Myocyte (in vitro differentiated cells): ENCODE measurements around the gene ARHGAP6. TPM values are rescaled to one million over a fixed set of nuclear protein-coding genes. Genes with fewer than 3 reads are reported as not detected.
"Not testable (repeated sequence)": the region's sequence is repeated elsewhere in the genome, so short reads cannot be mapped to it uniquely, and the experiment has no call there.

Source experiments
- DNase-seq: peaks from one replicate; pipeline ENCODE4 v3.0.0-alpha.2; 2012; ENCODE audit warnings: low read depth
- total RNA-seq: library from RNA; depleted of rRNA; stranded (reverse); fragments of >200 nt; gene quantifications from 2 replicates; pipeline ENCODE4 v1.2.3, GENCODE V29; 2014

The ARHGAP6 gene
- total RNA-seq, 1 donor from 2014 or later = 18.1 TPM

DNA sequence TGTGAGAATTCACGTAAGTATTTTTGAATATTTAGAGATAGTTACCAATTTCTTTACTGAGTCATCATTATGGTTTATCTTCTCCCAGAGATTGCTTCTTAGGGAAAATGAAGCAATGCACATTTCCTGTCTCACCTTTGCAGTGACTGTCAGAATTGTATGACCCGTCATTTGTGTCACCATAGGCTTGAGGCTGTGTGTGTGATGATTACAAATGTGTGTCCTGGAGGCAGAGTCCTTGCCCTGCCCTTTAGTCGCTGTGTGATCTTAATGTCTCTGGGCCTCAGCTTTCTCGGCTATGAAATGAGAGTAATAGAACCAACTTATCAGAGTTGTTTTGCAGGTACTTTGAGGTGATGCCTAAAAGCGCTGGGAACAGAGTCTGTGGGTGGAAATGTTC, 540.7 kb downstream of the ARHGAP6 start:
- no peak for DNase-seq

DNA sequence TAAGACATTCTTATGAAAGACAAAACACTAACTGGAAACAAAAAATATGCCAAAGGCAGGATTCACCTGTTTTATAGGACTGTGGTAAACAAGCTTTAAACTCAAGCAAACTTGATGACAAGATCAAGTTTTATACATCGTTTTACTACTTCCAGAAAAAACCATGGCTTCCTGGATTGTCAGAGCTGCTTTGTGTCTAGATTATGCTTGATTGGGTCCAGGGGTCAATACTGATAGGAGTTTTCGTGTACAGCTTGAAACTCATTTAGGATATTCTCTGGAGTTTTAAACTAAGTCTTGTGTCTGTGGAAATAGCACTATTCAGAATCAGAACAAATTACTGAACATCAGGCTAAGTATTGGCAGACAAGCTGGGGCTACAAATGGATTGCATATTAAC, 541.6 kb downstream of the ARHGAP6 start:
- DNase-seq = no peak

DNA sequence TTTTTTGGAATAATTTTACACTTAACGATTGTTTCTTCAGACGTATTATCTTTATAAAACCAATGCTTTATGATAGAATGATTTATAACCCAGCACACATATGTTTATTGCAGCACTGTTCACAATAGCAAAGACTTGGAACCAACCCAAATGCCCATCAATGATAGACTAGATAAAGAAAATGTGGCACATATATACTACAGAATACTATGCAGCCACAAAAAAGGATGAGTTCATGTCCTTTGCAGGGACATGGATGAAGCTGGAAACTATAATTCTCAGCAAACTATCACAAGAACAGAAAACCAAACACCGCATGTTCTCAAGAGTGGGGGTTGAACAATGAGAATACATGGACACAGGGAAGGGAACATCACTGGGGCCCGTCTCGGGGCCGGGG, 542.6 kb downstream of the ARHGAP6 start:
- not testable (repeated sequence) for DNase-seq

DNA sequence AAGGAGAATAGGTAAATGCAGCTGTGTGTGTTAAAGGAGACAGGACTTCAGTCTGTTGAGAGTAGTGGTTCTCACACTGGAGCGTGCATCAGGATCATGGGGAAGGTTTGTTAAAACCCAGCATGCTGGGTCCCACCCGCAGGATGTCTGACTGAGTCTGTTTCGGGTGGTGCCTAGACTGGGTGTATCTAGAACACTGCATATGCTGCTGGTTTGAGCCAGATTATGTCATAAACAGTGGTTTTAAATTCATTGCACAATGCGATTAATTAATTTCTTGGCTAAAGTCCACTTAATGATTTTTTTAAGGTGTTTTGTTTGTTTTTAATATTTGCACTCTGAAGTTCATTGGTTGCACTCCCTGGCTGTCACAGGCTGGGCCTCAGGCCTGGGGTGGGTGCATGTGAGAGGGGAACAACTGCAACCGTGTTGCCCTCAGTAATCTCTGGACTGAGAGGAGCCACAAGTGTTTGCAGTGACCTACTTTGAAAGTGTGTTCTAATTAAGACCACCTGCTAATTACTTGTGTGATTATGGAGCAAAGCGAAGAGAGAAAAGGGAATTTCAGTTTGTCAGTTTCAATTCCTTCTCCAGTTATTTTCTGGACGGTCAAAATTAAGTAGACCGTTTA, 546.3 kb downstream of the ARHGAP6 start:
- DNase-seq = no peak

DNA sequence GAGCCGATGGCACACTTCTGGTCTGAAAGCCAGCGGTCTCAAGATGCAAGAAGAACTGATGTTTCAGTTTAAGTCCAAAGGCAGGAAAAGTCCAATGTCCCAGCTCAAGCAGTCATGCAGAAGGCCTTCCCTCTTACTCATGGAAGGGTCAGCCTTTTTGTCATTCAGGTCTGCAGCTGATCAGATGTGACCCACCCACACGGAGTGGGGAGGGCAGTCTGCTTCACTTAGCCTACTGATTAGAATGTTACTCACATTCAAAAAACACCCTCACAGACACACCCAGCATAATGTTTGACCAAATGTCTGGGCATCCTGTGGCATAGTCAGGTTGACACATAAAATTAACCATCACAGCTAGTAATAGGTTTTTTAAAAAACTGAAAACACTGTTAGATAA, 548.0 kb downstream of the ARHGAP6 start:
- no peak for DNase-seq

DNA sequence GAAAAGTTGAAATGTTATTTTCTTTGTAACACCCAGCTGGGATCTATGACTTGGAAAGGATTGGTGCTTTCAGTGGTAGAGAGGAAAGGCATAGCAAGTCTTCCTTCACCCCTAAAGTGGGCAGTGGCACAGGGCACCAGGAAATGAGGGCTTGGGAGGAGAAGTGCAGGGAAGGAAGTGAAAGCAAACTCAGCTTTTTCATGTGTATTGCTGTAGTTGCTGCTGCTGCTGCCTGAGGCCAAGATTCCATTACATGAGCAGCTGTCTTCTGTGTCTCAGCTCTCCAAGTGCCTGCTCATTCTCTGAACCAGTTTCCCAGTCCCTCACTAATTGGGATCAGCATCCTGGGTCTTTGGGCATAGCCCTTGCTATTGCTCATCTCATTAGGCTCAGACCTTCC, 552.0 kb downstream of the ARHGAP6 start:
- peak; percentile 44 for DNase-seq

DNA sequence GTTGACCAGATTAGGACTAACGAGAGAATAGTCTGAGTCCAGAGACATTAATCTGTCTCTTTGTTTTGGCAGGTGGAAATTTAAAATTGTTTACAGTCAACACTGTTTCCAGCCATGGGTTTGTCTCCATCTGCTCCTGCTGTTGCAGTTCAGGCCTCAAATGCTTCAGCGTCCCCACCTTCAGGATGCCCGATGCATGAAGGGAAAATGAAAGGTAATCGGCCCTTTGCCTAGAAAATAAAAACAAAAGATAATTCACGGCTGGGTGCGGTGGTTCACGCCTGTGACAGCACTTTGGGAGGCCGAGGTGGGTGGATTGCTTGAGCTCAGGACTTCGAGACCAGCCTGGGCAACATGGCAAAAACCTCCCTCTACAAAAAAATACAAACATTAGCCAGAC, 553.8 kb downstream of the ARHGAP6 start:
- no peak for DNase-seq

DNA sequence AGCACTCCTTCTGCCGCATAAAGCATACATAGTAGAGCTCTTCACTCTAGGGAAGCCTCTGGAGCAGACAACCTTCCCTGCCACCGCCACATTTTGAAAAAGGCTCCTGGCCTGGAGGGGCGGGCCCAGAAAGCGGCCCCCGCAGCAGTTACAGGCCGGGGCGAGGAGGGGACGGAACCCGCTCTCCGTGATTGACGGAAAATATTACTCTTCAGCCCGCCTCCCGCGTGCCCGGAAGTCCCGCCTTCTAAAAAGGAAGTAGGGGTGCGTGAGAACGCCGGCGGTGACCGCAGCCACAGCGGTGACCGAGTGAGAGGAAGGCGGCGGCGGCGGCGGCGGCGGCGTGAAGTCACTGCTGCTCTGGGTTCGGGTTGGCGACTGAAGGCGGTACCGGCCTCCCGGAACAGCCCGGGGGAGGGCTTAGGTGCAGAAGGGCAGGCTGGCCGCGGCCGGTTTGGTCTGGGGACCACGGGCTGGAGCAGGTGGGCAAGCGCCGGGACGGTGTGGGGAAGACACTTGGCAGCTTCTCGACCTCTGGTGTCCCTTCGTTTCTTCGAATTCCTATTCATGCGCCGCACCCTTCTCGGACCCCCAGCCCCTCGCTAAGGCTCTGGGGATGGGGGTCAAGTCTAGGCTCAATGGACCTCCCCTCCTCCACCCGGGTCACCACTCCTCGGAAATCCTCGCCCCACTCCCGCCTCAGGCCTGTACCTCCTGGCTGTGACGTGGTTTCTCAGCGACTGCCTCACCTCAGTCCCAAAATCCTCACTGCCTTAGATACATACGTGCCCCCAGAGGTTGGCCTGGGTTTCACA, 554.5 kb downstream of the ARHGAP6 start, which contains the start of gene HCCS:
Gene HCCS (plus strand): TSS at position 296 of the 815 bp plus-strand sequence. CDS start 729 bp downstream, outside the sequence.
- DNase-seq = peak; percentile 88

DNA sequence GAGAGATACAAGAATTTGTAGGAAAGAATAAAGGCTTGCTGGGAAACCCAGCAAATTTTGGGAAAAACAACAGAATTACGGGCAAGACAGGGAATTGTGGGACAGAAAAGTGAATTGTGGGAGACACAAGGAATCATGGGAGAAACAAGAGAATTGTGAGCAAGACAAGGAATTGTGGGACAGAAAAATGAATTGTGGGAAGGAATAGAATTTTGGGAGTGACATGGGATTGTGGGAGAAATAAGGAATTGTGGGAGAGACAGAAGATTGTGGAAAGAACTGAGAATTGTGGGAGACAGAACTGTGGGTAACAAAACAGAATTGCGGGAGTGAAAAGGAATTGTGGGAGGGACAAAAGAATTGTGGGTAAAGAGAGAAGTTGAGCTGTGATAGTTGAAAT, 555.8 kb downstream of the ARHGAP6 start:
- no peak for DNase-seq

DNA sequence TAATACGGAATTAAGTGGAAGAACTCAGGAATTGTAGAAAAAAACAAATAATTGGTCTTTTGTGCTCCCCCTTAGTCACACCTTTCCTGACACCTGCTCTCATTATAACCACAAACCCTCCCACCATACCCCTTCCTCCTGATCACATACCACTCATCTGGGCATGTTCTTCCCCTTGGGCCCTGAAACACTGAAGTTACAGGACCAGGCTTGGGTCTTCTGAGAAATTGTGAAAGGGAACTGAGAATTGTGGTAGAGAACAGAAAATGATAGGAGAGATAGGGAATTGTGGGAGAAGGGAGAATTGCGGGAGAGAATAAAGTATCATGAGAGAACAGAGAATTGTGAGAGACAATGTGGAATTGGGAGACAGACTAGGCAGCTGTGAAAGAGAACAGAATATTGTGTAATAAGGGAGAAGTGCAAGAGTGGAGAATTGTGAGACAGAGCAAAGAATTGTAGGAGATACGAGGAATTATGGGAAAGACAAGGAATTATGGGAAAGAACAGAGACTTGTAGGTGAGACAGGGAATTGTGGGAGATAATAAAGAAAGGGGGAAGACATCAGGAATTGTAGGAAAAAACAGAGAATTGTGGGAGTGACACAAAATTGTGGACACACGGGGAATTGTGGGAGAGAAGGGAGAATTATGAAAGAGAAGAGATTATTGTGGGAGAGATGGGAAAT, 557.3 kb downstream of the ARHGAP6 start:
- no peak for DNase-seq

DNA sequence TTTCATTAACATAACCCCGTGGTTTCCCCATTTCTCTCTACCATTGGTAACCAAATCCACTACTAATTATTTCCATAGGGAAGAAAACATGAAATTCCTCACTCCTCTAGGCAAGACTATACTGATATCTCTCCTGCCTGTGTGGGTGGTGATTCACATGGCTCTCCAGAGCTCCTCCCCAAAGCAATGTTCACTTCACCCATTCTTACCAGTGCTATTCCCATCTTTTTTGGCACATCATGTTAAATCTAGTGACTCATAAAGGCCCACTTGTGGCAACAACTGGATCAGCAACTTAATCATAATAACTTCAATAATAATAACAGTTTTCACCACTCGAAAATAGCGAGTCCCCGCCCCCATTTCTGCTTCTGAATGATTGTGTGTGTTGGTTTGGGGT, 560.6 kb downstream of the ARHGAP6 start:
- no peak for DNase-seq

DNA sequence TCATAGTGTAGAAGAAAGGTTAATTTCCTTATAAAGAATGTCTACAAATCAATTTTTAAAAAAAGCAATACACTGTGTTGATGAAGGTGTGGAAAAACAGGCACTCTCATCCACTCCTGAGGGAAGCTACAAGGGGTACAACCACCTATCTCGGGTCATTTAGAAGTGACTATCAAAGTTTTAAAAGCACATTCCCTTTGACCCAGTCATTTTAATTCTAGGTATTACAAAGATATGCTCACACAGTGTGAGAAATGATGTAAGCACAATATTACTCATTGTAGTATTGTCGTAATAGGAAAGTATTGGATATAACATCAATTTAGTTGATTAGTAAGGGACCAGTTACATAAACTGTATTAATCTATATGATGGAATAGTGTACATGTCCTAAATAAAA, 562.0 kb downstream of the ARHGAP6 start:
- no peak for DNase-seq

DNA sequence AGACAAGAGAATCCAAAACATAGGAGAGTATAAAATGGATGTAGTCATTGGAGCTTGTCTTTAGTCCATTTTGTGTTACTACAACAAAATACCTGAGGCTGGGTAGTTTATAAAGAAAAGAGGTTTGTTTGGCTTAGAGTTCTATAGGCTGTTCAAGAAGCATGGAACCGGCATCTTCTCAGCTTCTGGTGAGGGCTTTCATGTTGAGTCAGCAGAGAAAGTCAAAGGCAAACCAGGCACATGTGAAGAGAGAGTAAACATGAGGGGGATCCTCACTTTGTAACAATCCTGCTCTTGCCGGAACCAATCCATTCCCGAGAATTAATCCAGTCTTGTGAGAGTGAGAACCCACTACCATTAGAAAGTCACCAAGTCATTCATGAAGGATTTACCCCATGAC, 562.7 kb downstream of the ARHGAP6 start:
- DNase-seq = no peak

DNA sequence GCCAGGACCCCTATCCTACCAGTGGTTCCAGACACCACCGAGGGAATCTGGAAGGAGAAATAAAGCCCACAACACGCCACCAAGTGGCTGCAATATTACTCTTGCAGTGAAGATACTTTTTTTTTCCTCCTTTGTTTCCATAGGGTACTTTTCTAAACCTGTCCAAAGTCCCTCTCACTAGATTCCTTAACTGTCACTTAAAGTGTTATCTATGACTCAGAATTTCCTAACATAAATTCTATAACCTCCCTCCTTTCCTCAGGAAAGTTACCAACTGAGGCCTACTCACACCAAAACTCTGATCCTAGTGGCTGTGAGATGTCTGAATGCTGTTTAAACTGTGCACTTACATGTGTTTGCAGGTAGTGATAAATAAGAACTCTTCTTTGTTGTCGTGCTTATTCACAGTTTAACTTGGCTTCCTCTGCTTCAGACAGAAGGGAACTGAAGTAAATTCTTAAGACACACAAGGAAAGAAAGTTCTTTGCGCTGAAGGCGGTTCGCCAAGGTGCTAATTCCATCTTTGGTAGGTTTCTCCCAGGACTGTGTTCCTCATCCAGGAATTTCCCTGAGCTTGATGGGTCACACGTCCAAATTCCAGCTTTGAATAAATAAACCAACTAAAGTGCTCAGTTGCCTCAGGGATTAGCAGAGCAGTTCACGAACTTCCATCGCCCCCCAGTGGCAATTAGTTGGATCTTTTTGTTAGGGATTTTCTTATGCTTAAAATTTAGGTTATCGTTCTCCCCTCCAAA, 565.3 kb downstream of the ARHGAP6 start:
- DNase-seq = peak; percentile 59

DNA sequence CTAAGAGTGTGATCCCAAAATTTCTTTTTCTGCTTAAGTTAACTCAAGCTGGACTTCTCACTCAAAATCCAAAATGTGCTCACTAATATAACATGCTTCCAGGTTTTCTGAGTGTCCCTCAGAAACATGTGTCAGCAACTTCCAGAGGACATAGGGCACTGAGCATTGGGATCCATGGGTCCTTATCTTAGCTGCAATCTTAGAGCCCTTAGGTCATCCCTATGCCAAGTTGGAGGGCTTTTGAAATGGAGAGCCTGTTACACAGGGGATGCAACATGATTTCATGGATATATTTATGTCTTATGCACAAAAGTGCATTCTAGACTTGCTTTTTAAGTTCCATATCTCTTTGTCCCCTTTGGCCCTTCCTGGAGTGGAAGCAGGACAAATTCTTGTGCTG, 566.3 kb downstream of the ARHGAP6 start:
- no peak for DNase-seq

DNA sequence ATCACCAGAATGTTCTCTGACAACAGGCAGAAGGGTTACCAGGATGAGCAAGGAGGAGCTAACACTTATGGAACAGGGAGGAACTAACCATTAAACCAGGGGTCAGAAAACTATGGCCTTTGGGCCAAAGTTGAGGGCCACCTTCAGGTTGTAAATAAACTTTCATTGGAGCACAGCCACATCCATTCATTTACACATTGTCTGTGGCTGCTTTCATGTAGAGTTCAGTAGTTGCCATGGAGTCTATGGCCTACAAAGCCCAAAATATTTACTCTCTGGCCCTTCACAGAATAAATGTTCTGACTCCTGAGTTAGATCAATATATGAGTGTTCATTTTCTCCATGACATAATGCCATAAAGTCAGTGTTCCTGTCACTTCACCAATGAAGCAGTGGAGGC, 567.8 kb downstream of the ARHGAP6 start:
- no peak for DNase-seq

DNA sequence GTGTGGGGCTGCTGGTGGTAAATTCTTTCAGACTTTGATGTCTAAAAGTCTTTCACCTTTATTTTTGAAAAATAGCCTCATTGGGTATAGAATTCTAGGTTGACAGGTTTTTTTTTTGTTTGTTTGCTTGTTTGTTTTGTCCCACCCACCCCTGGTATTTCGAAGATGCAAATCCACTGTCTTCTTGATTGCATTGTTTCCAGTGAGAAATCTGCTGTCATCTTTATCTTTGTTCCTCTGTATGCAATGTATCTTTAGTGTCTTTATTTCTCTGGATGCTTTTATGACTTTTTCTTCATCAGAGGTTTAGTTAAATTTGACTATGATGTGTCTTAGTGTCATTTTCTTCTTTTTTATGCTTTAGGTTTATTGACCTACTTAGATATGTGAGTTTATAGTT, 575.9 kb downstream of the ARHGAP6 start:
- no peak for DNase-seq
